ENCODE measurements around the gene EPS8. TPM values are rescaled to one million over a fixed set of nuclear protein-coding genes. Genes with fewer than 3 reads are reported as not detected.

Gene EPS8
- total and polyA plus RNA-seq, 2 donors (not counting 1 experiment from before 2014, with no cell fraction given): 0.76 to 0.96 TPM

GRCh38 chr12:15827136-15827535, 37.9 kb upstream of the EPS8 start:
- Mint-ChIP-seq H3K9me3 (ENCODE audit: insufficient read depth) (no peaks in the 10 kb centered on the region), H3K4me3 (no peak overlapping the region), H3K4me1 (no peaks in the 10 kb centered on the region), H3K27me3 (peaks cover 11% of the 10 kb centered on the region), H3K27ac (no peak overlapping the region)
- Histone ChIP-seq H3K9me3 (ENCODE audit: control extremely low read depth in 1 of 3, control insufficient read depth in 2 of 3, insufficient read depth in 1 of 3, low read length in 2 of 3) (no peaks in the 10 kb centered on the region), H3K4me1 (ENCODE audit: control insufficient read depth in 2 of 2, insufficient read depth in 2 of 2, low read length in 2 of 2) (no peaks in the 10 kb centered on the region), H3K27me3 (replicated peaks in 1 of 4; ENCODE audit: control extremely low read depth in 1 of 4, control insufficient read depth in 3 of 4, insufficient read depth in 4 of 4, low read length in 3 of 4) (peaks cover 0 to 6% (median 0%) of the 10 kb centered on the region in 4 experiments), H3K4me2 (replicated peaks; ENCODE audit: low read depth, low read length, poor library complexity, severe bottlenecking) (no peak overlapping the region), H3K4me3 (ENCODE audit: control extremely low read depth in 1 of 5, extremely low read depth in 1 of 5, insufficient read depth in 1 of 5, low read depth in 2 of 5, low read length in 4 of 5) (no peak overlapping the region), H4K20me1 (ENCODE audit: control insufficient read depth, insufficient read depth, low read length, poor library complexity, severe bottlenecking) (no peaks in the 10 kb centered on the region), H2AFZ (ENCODE audit: insufficient read depth, low read depth, low read length, poor library complexity, severe bottlenecking) (no peak overlapping the region), H3K9ac (ENCODE audit: low read length) (no peak overlapping the region), H3K27ac (ENCODE audit: low read length in 2 of 2) (no peak overlapping the region), H3K79me2 (ENCODE audit: control insufficient read depth, insufficient read depth, low read length) (no peaks in the 10 kb centered on the region), H3K36me3 (replicated peaks in 1 of 2; ENCODE audit: control extremely low read depth in 1 of 2, control insufficient read depth in 1 of 2, extremely low read depth in 1 of 2, insufficient read depth in 2 of 2, low read length in 1 of 2) (no peaks in the 10 kb centered on the region)
- ChIA-PET CTCF (no interaction called here), POLR2A (no interaction called here)
- no peak for ATAC-seq (ENCODE audit: low read depth)
- TF ChIP-seq CTCF (IDR thresholded peaks at IDR 0.05) (no peak), EZH2 (IDR thresholded peaks at IDR 0.05; ENCODE audit: borderline replicate concordance, insufficient read depth, low read depth, low read length, poor library complexity, severe bottlenecking) (no peak)
- DNase-seq: no peak
- no CpG with 5 or more reads among the region's 1 CpG for WGBS (ENCODE audit: insufficient coverage)
- intact Hi-C loops (cut with micrococcal nuclease): no loop called here

GRCh38 chr12:15824516-15824915, 35.3 kb upstream of the EPS8 start:
- ATAC-seq (ENCODE audit: low read depth) (no peak), DNase-seq (no peak)
- 40% methylated on average over 1 of the region's 3 CpGs for WGBS (ENCODE audit: insufficient coverage)
- Histone ChIP-seq H3K4me2 (replicated peaks; ENCODE audit: low read depth, low read length, poor library complexity, severe bottlenecking) (no peak overlapping the region), H3K9ac (ENCODE audit: low read length) (no peak overlapping the region), H3K4me3 (ENCODE audit: control extremely low read depth in 1 of 5, extremely low read depth in 1 of 5, insufficient read depth in 1 of 5, low read depth in 2 of 5, low read length in 4 of 5) (no peak overlapping the region), H2AFZ (ENCODE audit: insufficient read depth, low read depth, low read length, poor library complexity, severe bottlenecking) (no peak overlapping the region), H3K79me2 (ENCODE audit: control insufficient read depth, insufficient read depth, low read length) (no peaks in the 10 kb centered on the region), H4K20me1 (ENCODE audit: control insufficient read depth, insufficient read depth, low read length, poor library complexity, severe bottlenecking) (no peaks in the 10 kb centered on the region), H3K9me3 (ENCODE audit: control extremely low read depth in 1 of 3, control insufficient read depth in 2 of 3, insufficient read depth in 1 of 3, low read length in 2 of 3) (no peaks in the 10 kb centered on the region), H3K27me3 (replicated peaks in 1 of 4; ENCODE audit: control extremely low read depth in 1 of 4, control insufficient read depth in 3 of 4, insufficient read depth in 4 of 4, low read length in 3 of 4) (peaks cover 0 to 6% (median 0%) of the 10 kb centered on the region in 4 experiments), H3K4me1 (ENCODE audit: control insufficient read depth in 2 of 2, insufficient read depth in 2 of 2, low read length in 2 of 2) (no peaks in the 10 kb centered on the region), H3K36me3 (replicated peaks in 1 of 2; ENCODE audit: control extremely low read depth in 1 of 2, control insufficient read depth in 1 of 2, extremely low read depth in 1 of 2, insufficient read depth in 2 of 2, low read length in 1 of 2) (no peaks in the 10 kb centered on the region), H3K27ac (ENCODE audit: low read length in 2 of 2) (no peak overlapping the region)
- Mint-ChIP-seq H3K27ac (no peak overlapping the region), H3K27me3 (peaks cover 14% of the 10 kb centered on the region), H3K4me3 (no peak overlapping the region), H3K4me1 (no peaks in the 10 kb centered on the region), H3K9me3 (ENCODE audit: insufficient read depth) (no peaks in the 10 kb centered on the region)
- intact Hi-C loops (cut with micrococcal nuclease): no loop called here
- TF ChIP-seq CTCF (IDR thresholded peaks at IDR 0.05) (no peak), EZH2 (IDR thresholded peaks at IDR 0.05; ENCODE audit: borderline replicate concordance, insufficient read depth, low read depth, low read length, poor library complexity, severe bottlenecking) (no peak)
- ChIA-PET CTCF (no interaction called here), POLR2A (no interaction called here)
